GM19035 (cell line): Measurements from ENCODE around the gene PI4K2A.
"Not testable (repeated sequence)": the region's sequence is repeated elsewhere in the genome, so short reads cannot be mapped to it uniquely, and the experiment has no call there.

Experiments
- ATAC-seq: cut with Tn5 transposase; IDR thresholded peaks from one replicate; pipeline ENCODE4 v1.9.1; 2021; ENCODE audit not compliant: unreplicated experiment

The PI4K2A gene

GRCh38 chr10:97669571-97669970 lies 29.1 kb downstream of the PI4K2A start:
- ATAC-seq = no peak

- no peak for ATAC-seq
Measured at GRCh38 chr10:97673736-97674525, 33.5 kb downstream of the PI4K2A start.

DNA sequence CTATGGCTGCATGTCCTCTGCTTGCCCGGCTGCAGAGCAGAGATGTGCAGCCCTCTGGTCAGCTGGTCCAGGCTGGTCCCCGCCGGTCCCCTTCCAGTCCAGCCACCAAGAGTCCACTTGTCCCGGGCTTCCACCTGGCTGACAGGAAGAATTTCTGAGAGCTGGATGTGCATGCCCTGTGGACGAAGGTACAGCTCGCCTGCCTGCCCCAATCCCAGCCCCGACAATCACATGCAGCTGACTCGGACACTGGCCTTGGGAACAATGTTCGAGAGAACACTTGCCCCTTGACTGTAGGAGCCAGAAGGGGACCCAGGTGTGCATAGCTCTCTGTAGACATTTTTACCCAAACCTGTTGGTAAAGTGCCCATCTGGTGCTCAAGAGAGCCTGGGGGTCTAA lies 34.8 kb downstream of the PI4K2A start:
- no peak for ATAC-seq

GRCh38 chr10:97676770-97677581 lies 36.5 kb downstream of the PI4K2A start:
- peak; percentile 71 for ATAC-seq

GRCh38 chr10:97679594-97679993 lies 39.1 kb downstream of the PI4K2A start:
- ATAC-seq = no peak

GRCh38 chr10:97682042-97682441 lies 41.6 kb downstream of the PI4K2A start:
- no peak for ATAC-seq

DNA sequence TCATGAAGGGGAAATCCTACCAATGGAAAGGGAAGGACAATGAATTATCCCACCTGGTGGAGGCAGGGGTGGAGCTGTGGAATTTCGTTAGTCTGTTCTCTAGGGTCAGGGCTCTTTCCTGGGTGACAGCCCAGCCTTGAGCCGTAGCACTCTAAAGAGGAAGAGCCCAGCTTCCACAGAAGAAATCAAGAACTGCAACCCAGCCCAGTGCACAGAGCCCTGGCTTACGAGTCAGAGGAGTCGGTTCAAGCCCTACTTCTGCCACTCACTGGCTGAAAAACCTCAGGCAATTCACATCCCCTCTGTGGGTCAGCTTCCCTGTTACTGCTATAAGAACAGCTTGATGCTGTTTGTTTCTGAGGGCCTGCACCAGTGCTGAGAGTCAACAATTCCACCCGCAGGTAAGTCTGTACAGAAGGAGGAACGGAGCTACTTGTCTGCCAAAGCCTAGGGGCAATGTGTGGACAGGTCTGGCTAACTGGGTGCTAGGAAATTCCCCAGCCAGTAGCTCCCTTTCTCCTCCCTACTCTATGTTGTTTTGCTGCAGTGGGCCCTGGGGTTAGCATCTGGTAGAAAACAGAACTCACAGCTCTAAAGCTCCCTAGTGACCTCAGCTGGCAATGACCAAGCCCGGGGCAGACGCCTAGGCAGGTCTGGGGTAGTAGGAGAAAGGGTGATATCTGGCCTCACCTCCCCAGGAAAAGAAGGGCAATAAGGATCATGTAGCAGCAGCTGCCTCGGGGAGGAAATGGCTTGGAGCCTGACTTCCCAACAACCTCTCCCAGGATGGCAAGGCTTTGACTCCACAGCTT lies 43.3 kb downstream of the PI4K2A start:
- ATAC-seq = no peak

DNA sequence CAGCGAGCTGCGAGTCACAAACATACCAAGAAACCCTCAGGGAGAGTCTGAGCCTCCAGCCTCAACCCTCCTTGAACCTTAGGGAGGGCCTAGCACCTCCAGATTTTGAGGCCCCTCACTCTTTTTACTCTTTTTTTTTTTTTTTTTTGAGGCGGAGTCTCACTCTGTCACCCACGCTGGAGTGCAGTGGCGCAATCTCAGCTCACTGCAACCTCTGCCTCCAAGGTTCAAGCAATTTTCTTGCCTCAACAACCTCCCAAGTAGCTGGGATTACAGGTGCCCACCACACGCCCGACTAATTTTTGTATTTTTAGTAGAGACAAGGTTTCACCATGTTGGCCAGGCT lies 43.9 kb downstream of the PI4K2A start:
- ATAC-seq = not testable (repeated sequence)

- no peak for ATAC-seq
Measured at GRCh38 chr10:97684866-97685394, 44.5 kb downstream of the PI4K2A start.

DNA sequence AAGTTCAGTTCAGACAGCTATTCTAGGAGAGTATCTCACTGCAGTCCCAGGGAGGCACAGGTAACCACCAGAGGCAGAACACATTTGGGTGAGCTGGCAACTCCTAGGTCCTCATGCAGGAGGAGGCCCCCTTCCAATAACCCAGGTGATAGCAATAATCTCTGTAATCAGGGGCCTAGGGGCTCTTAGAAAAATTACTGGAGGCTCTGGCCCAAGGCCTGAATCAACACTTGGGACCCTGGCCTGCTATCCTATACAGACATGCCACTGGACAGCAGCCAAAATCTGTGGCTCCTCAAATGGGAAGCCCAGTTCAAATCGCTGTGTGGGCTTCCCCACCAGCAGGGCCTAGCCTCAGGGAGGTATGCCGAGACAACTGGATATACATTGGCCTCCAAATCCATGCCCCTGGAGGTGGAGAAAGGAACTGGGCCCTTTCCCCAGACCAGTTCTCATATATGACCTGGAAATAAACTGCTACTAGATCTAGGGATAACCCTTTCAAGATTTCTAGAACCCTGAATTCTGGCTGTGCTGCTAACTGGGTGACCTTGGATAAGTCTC lies 45.0 kb downstream of the PI4K2A start:
- ATAC-seq = no peak

DNA sequence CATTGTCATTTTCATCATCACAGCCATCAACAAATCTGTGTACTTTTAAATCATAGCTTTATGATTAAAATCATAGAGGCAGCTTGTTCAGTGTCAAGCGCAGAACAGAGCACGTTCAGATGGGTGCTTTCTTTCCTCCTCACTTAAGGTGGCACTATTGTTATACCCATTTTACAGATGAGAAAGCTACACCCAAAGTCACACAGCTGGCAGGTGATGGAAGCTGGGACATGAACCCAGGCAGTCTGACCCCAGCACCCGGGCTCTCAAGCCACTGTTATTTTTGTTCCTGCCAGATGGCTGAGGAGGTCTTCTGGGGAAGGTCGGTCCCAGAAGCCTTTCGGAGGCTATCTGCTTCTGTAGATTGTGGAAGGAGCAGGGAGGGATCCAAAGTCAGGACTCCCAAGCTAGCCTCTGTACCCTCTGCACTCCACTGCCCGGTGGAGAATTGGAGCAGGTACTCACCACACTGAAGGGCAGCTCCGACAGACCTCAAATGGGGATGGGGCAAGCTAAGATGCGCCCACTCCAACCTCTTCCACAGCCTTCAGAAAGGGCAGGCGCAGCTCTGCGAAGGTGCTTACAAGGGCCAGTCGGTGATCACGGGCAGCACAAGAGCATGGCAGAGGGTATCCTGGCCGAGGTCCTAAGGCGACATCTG lies 46.0 kb downstream of the PI4K2A start:
- peak; percentile 11 for ATAC-seq

GRCh38 chr10:97686962-97687784 lies 46.7 kb downstream of the PI4K2A start, which contains the start of gene AVPI1:
Gene AVPI1 (minus strand): TSS chr10:97687241. CDS start chr10:97679905, 7,336 bp downstream.
- ATAC-seq = peak; percentile 91

DNA sequence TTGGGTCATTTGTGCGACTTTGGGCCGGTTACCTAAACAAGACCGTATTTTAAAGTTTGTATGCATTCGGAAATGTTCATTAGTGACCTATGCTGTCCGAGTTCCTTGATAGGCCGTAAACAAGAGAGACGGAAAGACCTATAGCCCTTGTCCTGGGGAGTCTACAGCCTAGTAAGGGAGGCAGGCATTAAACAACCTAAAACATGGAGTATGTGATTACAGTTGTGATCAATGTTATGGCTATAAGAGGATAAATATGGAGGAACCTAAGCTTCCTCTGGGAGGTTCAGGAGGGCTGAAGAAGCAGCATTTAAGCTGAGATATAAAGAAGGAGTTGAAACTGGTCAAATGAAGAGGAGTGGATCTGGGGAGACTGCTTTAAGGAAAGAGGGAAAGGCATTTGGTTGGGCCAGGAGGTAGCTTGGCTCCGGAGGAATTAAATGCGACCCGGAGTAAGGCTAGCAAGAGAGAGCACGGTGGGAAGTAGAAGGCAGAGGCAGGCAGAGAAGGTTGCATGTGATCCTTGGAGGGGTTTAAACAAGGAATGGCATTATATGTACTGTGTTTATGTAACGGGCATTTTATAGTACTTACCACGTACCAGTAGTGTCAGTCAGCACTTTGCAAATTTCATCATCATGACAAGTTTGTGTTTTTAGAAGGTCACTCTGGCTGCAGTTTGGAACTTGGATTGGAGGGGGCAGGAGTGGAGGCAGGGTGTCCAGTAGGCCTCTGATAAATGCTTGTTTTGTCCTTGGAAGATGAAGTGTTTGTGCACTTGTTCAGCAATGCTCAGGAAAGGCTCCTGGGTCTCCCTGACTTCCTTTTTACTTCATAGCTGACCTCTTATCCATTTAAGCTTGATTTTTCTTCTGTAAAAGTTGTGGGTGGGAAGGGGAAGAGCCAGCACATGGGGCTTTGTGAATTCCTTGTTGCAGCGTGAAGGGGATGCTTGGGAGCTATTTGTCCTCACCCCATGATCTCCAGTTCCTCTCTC lies 47.6 kb downstream of the PI4K2A start:
- no peak for ATAC-seq

- no peak for ATAC-seq
Measured at GRCh38 chr10:97689559-97690020, 49.1 kb downstream of the PI4K2A start.

- no peak for ATAC-seq
Measured at GRCh38 chr10:97690133-97690532, 49.7 kb downstream of the PI4K2A start.

DNA sequence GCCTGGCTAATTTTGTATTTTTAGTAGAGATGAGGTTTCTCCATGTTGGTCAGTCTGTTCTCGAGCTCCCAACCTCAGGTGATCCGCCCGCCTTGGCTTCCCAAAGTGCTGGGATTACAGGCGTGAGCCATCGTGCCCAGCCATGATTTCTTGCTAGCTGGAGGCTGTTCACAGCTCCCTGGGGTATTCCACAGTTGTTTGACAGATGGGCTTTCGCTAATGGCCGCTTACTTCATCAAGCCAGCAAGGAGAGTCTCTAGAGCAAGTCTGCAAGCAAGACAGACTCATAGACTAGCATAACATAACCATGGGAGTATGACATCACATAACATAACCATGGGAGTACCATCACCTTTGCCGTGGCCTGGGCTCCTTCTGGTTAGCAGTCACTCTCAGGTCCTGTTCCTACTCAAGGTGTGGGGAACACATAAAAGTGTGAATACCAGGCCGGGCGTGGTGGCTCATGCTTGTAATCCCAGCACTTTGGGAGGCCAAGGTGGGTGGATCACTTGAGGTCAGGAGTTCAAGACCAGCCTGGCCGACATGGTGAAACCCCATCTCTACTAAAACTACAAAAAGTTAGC lies 57.7 kb downstream of the PI4K2A start:
- not testable (repeated sequence) for ATAC-seq

DNA sequence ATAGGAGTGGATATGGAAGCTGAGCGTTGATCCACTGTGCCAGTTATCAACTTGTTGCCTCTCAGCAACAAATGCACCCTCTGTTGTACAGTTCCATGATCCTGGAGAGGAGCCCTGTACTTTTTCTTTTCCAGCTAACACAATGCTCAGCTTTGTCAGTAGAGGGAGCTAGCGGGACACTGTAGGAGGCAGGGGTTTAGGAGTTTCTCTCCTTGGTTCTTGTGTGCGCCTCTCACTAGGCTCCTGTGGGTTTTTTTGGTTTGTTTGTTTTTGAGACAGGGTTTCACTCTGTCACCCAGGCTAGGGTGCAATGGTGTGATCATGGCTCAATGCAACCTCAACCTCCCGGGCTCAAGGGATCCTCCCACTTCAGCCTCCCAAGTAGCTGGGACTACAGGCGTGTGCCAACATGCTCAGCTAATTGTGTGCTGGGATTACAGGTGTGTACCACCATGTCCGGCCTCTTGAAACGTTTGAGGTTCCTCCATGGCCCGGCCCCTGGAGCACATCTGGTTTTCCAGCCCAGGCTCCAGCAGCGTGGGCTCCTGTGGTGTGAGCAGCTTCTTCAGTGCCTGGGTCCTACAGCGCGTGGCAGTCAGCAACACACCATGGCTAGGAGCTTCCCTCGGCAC lies 61.1 kb downstream of the PI4K2A start:
- ATAC-seq = no peak
